K562 (cell line): ENCODE results near the gene HPN. TPM values are rescaled to one million over a fixed set of nuclear protein-coding genes. Genes with fewer than 3 reads are reported as not detected.

ENCODE experiments used
- ATAC-seq: fragments of 200-7000 bp; cut with Tn5 transposase; 3 replicates; pipeline ENCODE4 v1.9.1; 2020; ENCODE audit warnings: moderate library complexity
- BruUV-seq: library from RNA; stranded (reverse); fragments of 400-500 nt; replicated peaks from 2 replicates; lab custom pipeline; 2021; lab: Mats Ljungman, UMichigan
- CTCF ChIA-PET: fragments of 300-600 bp; formaldehyde crosslinking; extraction: SDS; loops from one replicate; lab custom pipeline; 2021; ENCODE audit warnings: low intra/inter-chr PET ratio; lab: Yijun Ruan, JAX
- POLR2A ChIA-PET: fragments of 300-600, 350-650 bp; sonication (Branson Sonifier 250); formaldehyde crosslinking; extraction: SDS; loops from one replicate; lab custom pipeline; 2021; ENCODE audit warnings: antibody characterized with exemption, inconsistent platforms; lab: Yijun Ruan, JAX
- DNase-seq, 4 experiments: peaks; one replicate each; pipeline versions ENCODE4 v3.0.0 to v3.0.0-alpha.2; 2011 to 2018; ENCODE audit warnings: low spot score in 3 of 4, mixed read lengths in 3 of 4; ENCODE audit errors: extremely low read depth in 1 of 4
- FAIRE-seq: peaks from 2 replicates; lab custom pipeline; 2011; peaks lifted over from hg19 to GRCh38; lab: Jason Lieb, UNC
- H2AFZ ChIP-seq: 2 replicates; pipeline ENCODE4 v1.6.0; 2011; ENCODE audit warnings: low read depth, low read length, control low read depth, inconsistent platforms
- H3K27ac ChIP-seq: fragments of 200-600 bp; 3 replicates; pipeline ENCODE4 v1.8.0; 2011; ENCODE audit warnings: low read depth, mild to moderate bottlenecking, control low read depth, inconsistent platforms, low read length, moderate library complexity, mixed read lengths; ENCODE audit errors: extremely low read depth
- H3K27me3 ChIP-seq, 2 experiments: fragments of 300-600 bp in 1 of 2; 2 replicates in 1 of 2; 3 replicates in 1 of 2; pipeline versions ENCODE4 v1.6.0 to v1.8.0; 2011; ENCODE audit warnings: inconsistent platforms in 2 of 2, low read length in 2 of 2, mild to moderate bottlenecking in 1 of 2, mixed read lengths in 1 of 2, moderate library complexity in 1 of 2; ENCODE audit not compliant: control insufficient read depth in 2 of 2, insufficient read depth in 2 of 2
- H3K36me3 ChIP-seq: fragments of 300-600 bp; 3 replicates; pipeline ENCODE4 v1.8.0; 2011; ENCODE audit warnings: mild to moderate bottlenecking, low read length, inconsistent platforms; ENCODE audit not compliant: control insufficient read depth, insufficient read depth
- H3K4me1 ChIP-seq, 2 experiments: fragments of 200-600 bp in 1 of 2; replicated peaks in 1 of 2; 2 replicates in 1 of 2; 3 replicates in 1 of 2; pipeline versions ENCODE4 v1.5.1 to v1.8.0; 2011; ENCODE audit warnings: inconsistent platforms in 2 of 2, low read length in 2 of 2, mild to moderate bottlenecking in 1 of 2, mixed read lengths in 1 of 2, moderate library complexity in 1 of 2; ENCODE audit not compliant: control insufficient read depth in 2 of 2, insufficient read depth in 2 of 2
- H3K4me2 ChIP-seq: 2 replicates; pipeline ENCODE4 v1.6.1; 2011; ENCODE audit warnings: low read length, control low read depth, inconsistent platforms, mixed read lengths; ENCODE audit not compliant: insufficient read depth
- H3K4me3 ChIP-seq: fragments of 200-600 bp; sonication (generic), shearing (Covaris generic); 2 replicates; pipeline ENCODE4 v1.5.1; 2016; ENCODE audit warnings: control low read depth, inconsistent platforms
- H3K79me2 ChIP-seq: fragments of 200-600 bp; 3 replicates; pipeline ENCODE4 v1.8.0; 2011; ENCODE audit warnings: low read length, inconsistent platforms; ENCODE audit not compliant: control insufficient read depth, insufficient read depth
- H3K9ac ChIP-seq, 2 experiments: 2 replicates each; pipeline versions ENCODE4 v1.6.0 to v1.6.1; 2011; ENCODE audit warnings: low read depth in 2 of 2, low read length in 2 of 2, control low read depth in 1 of 2, inconsistent platforms in 1 of 2, mild to moderate bottlenecking in 1 of 2, mixed read lengths in 1 of 2; ENCODE audit not compliant: insufficient read depth in 1 of 2
- H3K9me1 ChIP-seq: one replicate; pipeline ENCODE4 v1.6.0; 2011; ENCODE audit warnings: inconsistent platforms, mild to moderate bottlenecking, low read length, moderate library complexity; ENCODE audit not compliant: control insufficient read depth, insufficient read depth
- H3K9me3 ChIP-seq: replicated peaks from 2 replicates; pipeline ENCODE4 v1.5.1; 2011; ENCODE audit warnings: low read depth, low read length, inconsistent platforms; ENCODE audit not compliant: control insufficient read depth, insufficient read depth
- H4K20me1 ChIP-seq: replicated peaks from 2 replicates; pipeline ENCODE4 v1.6.1; 2011; ENCODE audit warnings: low read length, inconsistent platforms, mixed read lengths; ENCODE audit not compliant: control insufficient read depth, insufficient read depth
- RBM34 ChIP-seq: fragments of 200-400 bp; formaldehyde crosslinking; IDR thresholded peaks from 2 replicates; pipeline ENCODE4 v1.6.1; 2018; ENCODE audit warnings: low read length, borderline replicate concordance; ENCODE audit not compliant: insufficient read depth
- SIN3A ChIP-seq, 2 experiments: fragments of 150-350 bp in 1 of 2; IDR thresholded peaks; 2 replicates each; pipeline ENCODE4 v1.6.1; 2011 to 2016; ENCODE audit warnings: borderline replicate concordance in 2 of 2, low read depth in 2 of 2, low read length in 2 of 2, mild to moderate bottlenecking in 2 of 2, moderate library complexity in 2 of 2; ENCODE audit not compliant: control insufficient read depth in 1 of 2
- TSC22D4 ChIP-seq: fragments of 450-650 bp; IDR thresholded peaks from 2 replicates; pipeline ENCODE4 v1.6.1; 2016; ENCODE audit warnings: missing genetic modification characterization, missing biosample characterization, control low read depth
- ZNF324 ChIP-seq: fragments of 250-450 bp; sonication (Bioruptor Pico); IDR thresholded peaks from 2 replicates; pipeline ENCODE4 v1.4.0; 2020; ENCODE audit warnings: mild to moderate bottlenecking
- WGBS: fragments of 100-300 bp; shearing (Covaris generic); methylation state at CpG from one replicate; pipeline ENCODE4 v1.1.6; 2016; ENCODE audit warnings: low coverage, mixed read lengths; ENCODE audit not compliant: insufficient coverage; ENCODE audit errors: missing lambda C conversion rate; 5-methylcytosine and 5-hydroxymethylcytosine counted together
- in situ Hi-C: fragments of 300-500 bp; cut with MboI; formaldehyde crosslinking; loops from 4 replicates; pipeline ENCODE4 v1.15.0; 2018; ENCODE audit warnings: inconsistent platforms, mixed read lengths
- intact Hi-C: fragments of 100-400 bp; cut with micrococcal nuclease; formaldehyde crosslinking; loops from 2 replicates; pipeline ENCODE4 v1.14.2; 2022
- polyA plus RNA-seq, 8 experiments: library from polyadenylated mRNA; depleted of rRNA in 4 of 8; stranded (reverse) in 5 of 8; unstranded in 3 of 8; fragments of >200 nt; fragmentation: Nextera tagmentation in 2 of 8; fragmentation: Illumina TruSeq in 1 of 8; extraction: Ambion mirVana in 2 of 8; extraction: Trizol in 1 of 8; gene quantifications; 2 replicates each; pipeline versions ENCODE4 v1.2.1 to v1.2.3, GENCODE V29; 2011 to 2014; ENCODE audit warnings: inconsistent platforms in 1 of 8, missing spikeins in 1 of 8
- total RNA-seq, 7 experiments: library from RNA; depleted of rRNA in 6 of 7; stranded (reverse); fragments of >200 nt in 6 of 7; fragmentation: Illumina TruSeq in 2 of 7; extraction: Trizol in 2 of 7; gene quantifications; 2 replicates each; pipeline versions ENCODE4 v1.2.1 to v1.2.3, GENCODE V29; 2011 to 2021; ENCODE audit warnings: low replicate concordance in 1 of 7

The HPN gene
- total and polyA plus RNA-seq, 9 of the 15 experiments (the other 6 are each of a cell fraction or from before 2014, with no cell fraction given): 0.10 to 0.20 TPM; not detected in 7

- TF ChIP-seq SIN3A (IDR thresholded peaks at IDR 0.05; ENCODE audit: borderline replicate concordance in 2 of 2, control insufficient read depth in 1 of 2, low read depth in 2 of 2, low read length in 2 of 2) (no peak), TSC22D4 (no peak)
Observed at GRCh38 chr19:35046461-35046860, 4.9 kb downstream of the HPN start (continued).

GRCh38 chr19:35048911-35049411 lies 7.4 kb downstream of the HPN start:
- Histone ChIP-seq H3K4me2 (no peak overlapping the region), H3K9me1 (no peaks in the 10 kb centered on the region), H3K4me3 (no peak overlapping the region), H3K9ac (no peak overlapping the region; a peak in 1 of 4 replicates), H2AFZ (no peak overlapping the region), H3K4me1 (peaks cover 0 to 10% of the 10 kb centered on the region in 2 experiments; a peak in 2 of 5 replicates), H3K27me3 (0 out of 5 replicates have a peak, but pooled peaks cover 0 to 4% of the 10 kb centered on the region in 2 experiments), H3K79me2 (no peaks in the 10 kb centered on the region), H3K27ac (no peak overlapping the region), H4K20me1 (no peaks in the 10 kb centered on the region), H3K36me3 (no peaks in the 10 kb centered on the region), H3K9me3 (no peaks in the 10 kb centered on the region)
- intact Hi-C loops (loop anchor here (1.0 to 10.0 kb wide), 2 partner anchors 19 to 46 kb away; no protein-coding TSS in a partner anchor), in situ Hi-C loops (no loop called here)
- no peak for FAIRE-seq
- no peak for DNase-seq
- ATAC-seq: no peak
- ChIA-PET POLR2A (interaction anchor here (0.7 to 1.2 kb wide), 2 partner anchors 18 kb away, joined by 3 to 4 read pairs; no protein-coding TSS in a partner anchor), CTCF (no interaction called here)
- TF ChIP-seq ZNF324 (CRISPR knock-in tag) (no peak), RBM34 (no peak)
- no TSS peak for BruUV-seq
- 25% methylated on average over 9 of the region's 12 CpGs for WGBS
